Esophagus muscularis mucosa (tissue), 4 donors: Measurements from ENCODE around the gene CLEC11A. TPM values are rescaled to one million over a fixed set of nuclear protein-coding genes. Genes with fewer than 3 reads are reported as not detected.

Experiments used
- DNase-seq: peaks from one replicate; pipeline ENCODE4 v3.0.0-alpha.2; 2017; ENCODE audit errors: extremely low spot score
- H3K27ac ChIP-seq, 4 donors: fragments of 200-600 bp; sonication (generic); replicated peaks in 1 of 4; 1 replicate in 3 of 4; 2 replicates in 1 of 4; pipeline ENCODE4 v1.5.1; 2016 to 2019; ENCODE audit warnings: mild to moderate bottlenecking in 1 of 4
- H3K27me3 ChIP-seq, 4 donors: fragments of 200-600 bp; sonication (generic); one replicate each; pipeline versions ENCODE4 v1.5.1 to v1.6.0; 2016 to 2019
- H3K36me3 ChIP-seq, 4 donors: fragments of 200-600 bp; sonication (generic); one replicate each; pipeline ENCODE4 v1.5.1; 2016 to 2019
- H3K4me1 ChIP-seq, 4 donors: fragments of 200-600 bp; sonication (generic); one replicate each; pipeline ENCODE4 v1.5.1; 2016 to 2019
- H3K4me3 ChIP-seq, 4 donors: fragments of 200-600 bp; sonication (generic); 1 replicate in 2 of 4; 2 replicates in 2 of 4; pipeline ENCODE4 v1.5.1; 2016 to 2019; ENCODE audit warnings: mild to moderate bottlenecking in 4 of 4, moderate library complexity in 1 of 4
- H3K9me3 ChIP-seq, 4 donors: fragments of 200-600 bp; sonication (generic); 1 replicate in 3 of 4; 2 replicates in 1 of 4; pipeline ENCODE4 v1.5.1; 2016 to 2019
- CTCF ChIP-seq, 3 experiments: fragments of 200-600 bp in 2 of 3; fragments of 450-650 bp in 1 of 3; sonication (generic) in 2 of 3; IDR thresholded peaks; one replicate each; pipeline ENCODE4 v1.5.1; 2017 to 2019; ENCODE audit warnings: antibody characterized with exemption in 3 of 3, mild to moderate bottlenecking in 2 of 3, moderate library complexity in 1 of 3
- EP300 ChIP-seq: sonication (generic); formaldehyde crosslinking; IDR thresholded peaks from one replicate; pipeline ENCODE4 v1.6.1; 2017; ENCODE audit warnings: antibody characterized with exemption
- POLR2A ChIP-seq: fragments of 450-650 bp; IDR thresholded peaks from one replicate; pipeline ENCODE4 v1.6.1; 2017; ENCODE audit warnings: antibody characterized with exemption, moderate library complexity, mild to moderate bottlenecking, low read depth
- POLR2AphosphoS5 ChIP-seq, 2 donors: sonication (generic); formaldehyde crosslinking; IDR thresholded peaks; one replicate each; pipeline ENCODE4 v1.6.1; 2017; ENCODE audit warnings: antibody characterized with exemption in 2 of 2
- WGBS: methylation state at CpG from one replicate; pipeline ENCODE4 v1.1.5; 2018; 5-methylcytosine and 5-hydroxymethylcytosine counted together
- intact Hi-C: fragments of 100-400 bp; cut with DNase I; formaldehyde crosslinking; loops from one replicate; pipeline ENCODE4 v1.15.1; 2023
- total RNA-seq, 4 donors: library from RNA; depleted of rRNA; stranded (reverse); fragments of >200 nt; gene quantifications; one replicate each; pipeline versions ENCODE4 v1.1.0 to v1.2.1, GENCODE V29; 2016

CLEC11A gene
- total RNA-seq, 4 donors from 2014 or later: 8.3 to 15.4 (median 11.1) TPM

DNA sequence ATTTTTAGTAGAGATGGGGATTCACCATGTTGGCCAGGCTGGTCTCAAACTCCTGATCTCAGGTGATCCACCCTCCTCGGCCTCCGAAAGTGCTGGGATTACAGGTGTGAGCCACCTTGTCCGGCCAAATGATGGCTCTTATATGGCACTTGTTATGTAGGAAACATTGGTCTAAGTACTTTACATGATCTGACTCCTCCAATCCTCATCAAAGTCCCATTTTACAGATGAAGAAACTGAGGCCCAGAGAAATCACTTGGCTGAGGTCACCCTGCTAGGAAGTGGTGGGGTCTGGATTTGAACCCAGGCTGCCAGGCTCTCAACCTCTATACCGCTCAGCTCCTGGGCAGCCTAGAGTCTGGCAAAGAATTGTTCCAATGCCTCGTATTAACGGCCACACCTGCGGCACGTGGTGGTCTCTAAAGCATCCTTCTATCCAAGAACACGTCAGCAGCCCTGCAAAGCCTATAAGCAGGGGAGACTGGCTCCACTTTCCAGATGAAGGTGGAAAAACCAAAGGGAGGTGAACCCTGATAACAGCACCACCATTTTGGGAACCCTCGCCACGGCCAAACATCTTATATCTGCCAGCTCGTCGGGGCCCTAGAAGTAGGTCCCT is 21.7 kb upstream of the CLEC11A start:
- no peaks in the 10 kb centered on the region for H3K36me3 ChIP-seq
- H3K27me3 ChIP-seq: peaks cover 0 to 84% (median 5%) of the 10 kb centered on the region in 4 donors
- intact Hi-C loops: no loop called here
- TF ChIP-seq CTCF (IDR thresholded peaks at IDR 0.05): no peak
- no peak for TF ChIP-seq EP300
- no peak for TF ChIP-seq POLR2A
- H3K4me1 ChIP-seq: no peaks in the 10 kb centered on the region
- DNase-seq: no peak
- H3K27ac ChIP-seq: no peak overlapping the region
- no peak overlapping the region for H3K4me3 ChIP-seq
- H3K9me3 ChIP-seq: no peaks in the 10 kb centered on the region
- WGBS: 89% methylated on average over 13 of the region's 13 CpGs

GRCh38 chr19:50702158-50702870 is 20.9 kb upstream of the CLEC11A start:
- Histone ChIP-seq H3K4me3 (no peak overlapping the region), H3K27ac (no peak overlapping the region), H3K36me3 (no peaks in the 10 kb centered on the region), H3K9me3 (no peaks in the 10 kb centered on the region), H3K27me3 (peaks cover 0 to 76% (median 5%) of the 10 kb centered on the region in 4 donors), H3K4me1 (no peaks in the 10 kb centered on the region)
- TF ChIP-seq EP300: no peak
- TF ChIP-seq CTCF (IDR thresholded peaks at IDR 0.05): no peak
- no peak for TF ChIP-seq POLR2AphosphoS5 (IDR thresholded peaks at IDR 0.05)
- no peak for TF ChIP-seq POLR2A
- intact Hi-C loops: no loop called here
- no CpG with 5 or more reads among the region's 23 CpGs for WGBS
- no peak for DNase-seq

DNA sequence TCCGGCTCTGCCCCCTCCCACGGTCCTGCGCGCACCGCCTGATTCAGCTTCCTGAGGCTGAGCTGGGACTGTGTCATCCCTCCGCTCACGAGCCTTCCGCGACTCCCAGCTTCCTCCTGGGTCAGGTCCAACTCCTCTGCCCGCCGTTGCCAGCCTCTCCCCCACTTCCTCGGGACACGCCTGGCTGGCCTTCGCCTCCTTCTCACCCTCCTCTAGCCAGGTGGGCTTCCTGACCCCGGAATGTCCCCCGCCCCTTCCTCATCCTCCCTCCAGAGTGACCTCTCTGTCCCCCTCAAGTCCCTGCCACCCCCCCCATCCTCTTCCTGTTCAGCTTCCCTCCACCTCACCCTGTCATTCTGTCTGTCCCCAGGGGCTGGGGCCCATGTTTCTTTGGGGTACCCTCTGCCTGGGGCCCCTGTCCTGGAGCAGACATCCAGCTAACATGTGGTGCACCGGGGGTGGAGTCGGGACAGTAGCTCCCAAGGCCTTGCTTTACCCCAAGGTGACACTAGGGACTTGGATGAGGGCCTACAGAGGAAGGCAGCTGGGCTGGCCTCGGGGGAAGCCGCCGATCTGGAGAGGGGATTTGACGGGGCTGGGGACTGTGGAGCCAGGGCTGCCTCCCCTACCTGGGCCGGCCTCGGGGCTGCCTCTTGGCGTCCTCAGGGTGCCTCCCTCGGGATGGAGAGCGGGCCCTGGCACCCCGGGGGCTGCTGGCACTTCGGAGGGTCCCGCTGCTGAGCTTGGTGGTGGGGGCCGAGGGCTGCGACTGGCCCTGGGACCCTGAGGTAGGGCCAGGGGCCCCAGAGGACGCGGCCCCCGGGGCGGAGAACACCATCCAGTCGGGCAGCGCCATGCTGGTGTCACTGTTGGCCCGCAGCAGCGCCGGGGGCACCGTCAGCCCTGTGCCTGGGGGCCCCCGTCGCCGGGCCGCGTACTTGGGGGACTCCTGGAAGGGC is 20.0 kb upstream of the CLEC11A start:
- TF ChIP-seq POLR2AphosphoS5 (IDR thresholded peaks at IDR 0.05) (no peak), EP300 (no peak), POLR2A (no peak), CTCF (IDR thresholded peaks at IDR 0.05) (no peak)
- WGBS: 78% methylated on average over 25 of the region's 47 CpGs
- Histone ChIP-seq H3K27me3 (peaks cover 0 to 67% (median 5%) of the 10 kb centered on the region in 4 donors), H3K36me3 (no peaks in the 10 kb centered on the region), H3K4me1 (no peaks in the 10 kb centered on the region), H3K9me3 (no peaks in the 10 kb centered on the region), H3K4me3 (no peak overlapping the region), H3K27ac (no peak overlapping the region)
- intact Hi-C loops: no loop called here
- no peak for DNase-seq

DNA sequence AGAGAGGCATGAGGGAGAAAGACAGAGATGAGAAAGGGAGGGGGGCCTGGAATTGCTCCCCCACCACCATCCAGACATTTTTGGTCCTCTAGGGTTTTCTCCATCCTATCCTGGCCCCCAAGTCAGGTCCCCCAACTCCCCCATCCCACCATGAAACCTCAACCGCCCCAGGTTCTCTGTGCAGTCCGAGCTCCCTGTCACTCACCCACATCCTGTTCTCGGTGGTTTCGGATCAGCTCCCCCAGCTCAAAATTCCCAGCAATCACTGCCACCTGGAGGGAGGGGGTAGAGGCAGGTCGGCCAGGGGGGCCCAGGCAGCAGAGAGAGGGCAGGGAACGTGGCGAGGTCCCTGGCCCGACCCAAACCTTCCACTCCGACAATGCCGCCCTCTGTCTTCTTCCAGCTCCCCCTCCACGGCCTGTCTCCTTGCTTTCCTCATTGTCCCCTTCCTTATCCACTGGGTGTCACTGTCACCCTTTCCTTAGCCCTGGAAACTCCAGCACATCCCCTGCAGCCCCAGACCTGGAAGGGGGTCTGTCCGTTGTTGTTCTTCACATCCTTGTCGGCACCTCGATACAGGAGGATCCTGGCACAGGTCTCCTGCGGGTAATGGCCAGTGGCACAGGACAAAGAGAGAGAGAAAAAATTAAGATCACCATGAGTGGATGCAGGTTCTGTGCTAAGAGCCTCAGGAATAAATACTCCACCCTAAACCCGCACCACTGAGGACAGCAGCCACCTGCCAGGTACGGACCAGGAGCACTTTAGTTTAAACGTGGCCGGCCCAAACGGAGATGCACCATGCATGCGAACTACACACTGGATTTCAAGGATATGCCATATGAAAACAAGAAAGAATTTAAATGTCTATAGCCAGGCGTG is 19.0 kb upstream of the CLEC11A start:
- no peaks in the 10 kb centered on the region for H3K9me3 ChIP-seq
- TF ChIP-seq CTCF (IDR thresholded peaks at IDR 0.05) (no peak), POLR2A (no peak), POLR2AphosphoS5 (IDR thresholded peaks at IDR 0.05) (no peak), EP300 (no peak)
- H3K27me3 ChIP-seq: peaks cover 0 to 57% (median 5%) of the 10 kb centered on the region in 4 donors
- no peaks in the 10 kb centered on the region for H3K36me3 ChIP-seq
- no peak for DNase-seq
- WGBS: 35% methylated on average over 20 of the region's 22 CpGs
- no peak overlapping the region for H3K27ac ChIP-seq
- intact Hi-C loops: no loop called here
- H3K4me1 ChIP-seq: no peaks in the 10 kb centered on the region
- H3K4me3 ChIP-seq: no peak overlapping the region
